ENCODE data around the gene MPC1. TPM values are rescaled to one million over a fixed set of nuclear protein-coding genes. Genes with fewer than 3 reads are reported as not detected.
A peak's percentile ranks its signal among the peaks of the same experiment; 100 is the strongest.

Gene MPC1
- total and polyA plus RNA-seq, 7 experiments from 2014 or later, result 18.5 to 64.2 (median 30.7) TPM

GRCh38 chr6:166333172-166333995, 49.4 kb downstream of the MPC1 start:
- no peak overlapping the region for H3K27ac ChIP-seq (ENCODE audit: low read depth, low read length)
- intact Hi-C loops (cut with micrococcal nuclease), result loop anchor here in 1 of 2 donors (1.0 to 2.0 kb wide), 2 partner anchors 9 to 49 kb away; partner anchors contain the start of genes MPC1 and SFT2D1
- peak in 7 of 9 donors; percentile 31 to 59 (median 46) for DNase-seq

GRCh38 chr6:166331503-166332415, 51.0 kb downstream of the MPC1 start:
- peaks cover 26 to 38% of the 10 kb centered on the region in 2 donors for H3K4me1 ChIP-seq (ENCODE audit: control insufficient read depth in 2 of 2, insufficient read depth in 2 of 2, low read length in 2 of 2)
- H3K4me1 Mint-ChIP-seq, result peaks cover 34 to 65% (median 54%) of the 10 kb centered on the region in 7 donors
- H3K27ac Mint-ChIP-seq, result no peak overlapping the region
- ATAC-seq (no peak), DNase-seq (no peak)
- no peaks in the 10 kb centered on the region for H3K27me3 ChIP-seq (ENCODE audit: control insufficient read depth in 2 of 2, insufficient read depth in 2 of 2, low read length in 2 of 2)
- H3K36me3 ChIP-seq (ENCODE audit: control insufficient read depth in 2 of 3, insufficient read depth in 3 of 3, low read length in 3 of 3), result peaks cover 0 to 34% (median 0%) of the 10 kb centered on the region in 3 experiments
- H3K4me3 ChIP-seq (ENCODE audit: low read length), result no peak overlapping the region
- ChIA-PET CTCF (interaction anchor here (0.6 kb wide), 1 partner anchor 50 kb away, joined by 4 read pairs; no protein-coding TSS in a partner anchor), POLR2A (no interaction called here)
- H3K27me3 Mint-ChIP-seq, result no peaks in the 10 kb centered on the region
- H3K27ac ChIP-seq (ENCODE audit: low read depth, low read length), result no peak overlapping the region
- no peaks in the 10 kb centered on the region for H3K9me3 ChIP-seq (ENCODE audit: control insufficient read depth in 2 of 3, low read length in 3 of 3)
- intact Hi-C loops (cut with micrococcal nuclease), result loop anchor here in 1 of 2 donors (2.0 kb wide), 1 partner anchor 51 kb away; the partner anchor contains the start of gene MPC1
- H3K9me3 Mint-ChIP-seq, result no peaks in the 10 kb centered on the region
- peak overlapping the region in 3 of 10 donors; percentile 63 to 75 (median 66) for H3K4me3 Mint-ChIP-seq
- H3K36me3 Mint-ChIP-seq, result peaks cover 7 to 36% (median 23%) of the 10 kb centered on the region in 5 donors

More at GRCh38 chr6:166333172-166333995, 49.4 kb downstream of the MPC1 start:
- ATAC-seq, result peak; percentile 86
- H3K4me1 Mint-ChIP-seq, result peaks cover 38 to 63% (median 55%) of the 10 kb centered on the region in 7 donors
- H3K4me3 Mint-ChIP-seq, result peak overlapping the region; percentile 39 to 81 (median 68)
- ChIA-PET POLR2A (interaction anchor here (0.6 kb wide), 1 partner anchor 72 kb away, joined by 3 read pairs; no protein-coding TSS in a partner anchor), CTCF (no interaction called here)
- peaks cover 31 to 40% of the 10 kb centered on the region in 2 donors for H3K4me1 ChIP-seq (ENCODE audit: control insufficient read depth in 2 of 2, insufficient read depth in 2 of 2, low read length in 2 of 2)
- no peaks in the 10 kb centered on the region for H3K9me3 ChIP-seq (ENCODE audit: control insufficient read depth in 2 of 3, low read length in 3 of 3)
- H3K9me3 Mint-ChIP-seq, result no peaks in the 10 kb centered on the region
- peak overlapping the region; percentile 15 for H3K4me3 ChIP-seq (ENCODE audit: low read length)
- H3K27me3 Mint-ChIP-seq, result no peaks in the 10 kb centered on the region
- H3K27ac Mint-ChIP-seq, result peak overlapping the region in 8 of 9 donors; percentile 13 to 73 (median 44)
- H3K27me3 ChIP-seq (ENCODE audit: control insufficient read depth in 2 of 2, insufficient read depth in 2 of 2, low read length in 2 of 2), result no peaks in the 10 kb centered on the region
- H3K36me3 Mint-ChIP-seq, result peaks cover 12 to 41% (median 23%) of the 10 kb centered on the region in 5 donors
- peaks cover 0 to 35% (median 0%) of the 10 kb centered on the region in 3 experiments for H3K36me3 ChIP-seq (ENCODE audit: control insufficient read depth in 2 of 3, insufficient read depth in 3 of 3, low read length in 3 of 3)

DNA sequence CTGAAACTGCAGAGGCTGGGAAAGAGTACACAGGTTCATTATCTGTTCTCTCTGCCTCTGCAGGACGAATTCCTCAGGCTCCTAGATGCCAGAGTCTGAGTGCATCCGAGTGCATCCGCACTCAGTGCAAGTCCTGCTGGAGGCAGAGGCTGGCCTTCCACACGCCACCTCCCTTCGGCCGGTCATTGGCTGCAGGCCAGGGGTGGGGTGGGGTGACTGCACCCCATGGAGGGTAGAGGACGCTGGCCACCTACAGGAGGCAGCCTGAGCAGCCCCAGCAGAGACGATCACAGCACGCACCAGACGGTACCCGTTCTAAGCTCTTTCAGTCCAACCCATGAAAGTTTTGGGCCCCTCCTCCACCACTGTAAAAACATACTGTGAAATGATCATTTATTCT, 52.1 kb downstream of the MPC1 start:
- Mint-ChIP-seq H3K4me3 (no peak overlapping the region), H3K4me1 (peaks cover 34 to 68% (median 46%) of the 10 kb centered on the region in 7 donors), H3K36me3 (peaks cover 7 to 42% (median 27%) of the 10 kb centered on the region in 5 donors), H3K27ac (no peak overlapping the region), H3K9me3 (no peaks in the 10 kb centered on the region), H3K27me3 (no peaks in the 10 kb centered on the region)
- Histone ChIP-seq H3K27ac (ENCODE audit: low read depth, low read length) (no peak overlapping the region), H3K36me3 (ENCODE audit: control insufficient read depth in 2 of 3, insufficient read depth in 3 of 3, low read length in 3 of 3) (peaks cover 0 to 36% (median 1%) of the 10 kb centered on the region in 3 experiments), H3K27me3 (ENCODE audit: control insufficient read depth in 2 of 2, insufficient read depth in 2 of 2, low read length in 2 of 2) (no peaks in the 10 kb centered on the region), H3K9me3 (ENCODE audit: control insufficient read depth in 2 of 3, low read length in 3 of 3) (no peaks in the 10 kb centered on the region), H3K4me3 (ENCODE audit: low read length) (no peak overlapping the region), H3K4me1 (ENCODE audit: control insufficient read depth in 2 of 2, insufficient read depth in 2 of 2, low read length in 2 of 2) (peaks cover 26 to 33% of the 10 kb centered on the region in 2 donors)
- intact Hi-C loops (cut with micrococcal nuclease), result no loop called here
- CTCF ChIA-PET, result no interaction called here
- ATAC-seq (no peak), DNase-seq (no peak)
- POLR2A ChIA-PET, result no interaction called here

- Mint-ChIP-seq H3K9me3 (no peaks in the 10 kb centered on the region), H3K4me1 (peaks cover 3 to 23% (median 5%) of the 10 kb centered on the region in 7 donors)
- ATAC-seq, result peak; percentile 31
These were observed 57.2 kb downstream of the MPC1 start for GRCh38 chr6:166325383-166326042.

DNA sequence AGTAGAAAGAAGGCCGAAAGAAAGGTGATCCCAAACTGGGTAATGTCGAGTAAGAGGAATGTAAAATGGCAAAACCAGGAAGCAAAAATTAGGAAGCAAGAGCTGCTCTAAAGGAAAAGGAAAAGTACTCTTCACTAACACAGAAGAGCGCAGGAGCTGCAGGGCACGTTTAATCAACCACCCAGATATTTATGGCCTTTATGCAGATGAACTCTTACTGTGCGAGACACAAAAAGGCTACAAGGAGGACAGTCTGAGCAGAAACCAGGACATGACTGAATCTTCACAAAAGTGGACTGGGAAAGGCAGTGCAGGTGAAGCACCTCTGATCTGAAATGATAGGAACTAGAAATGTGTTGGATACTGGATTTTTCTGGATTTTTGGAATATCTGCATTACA, 59.3 kb downstream of the MPC1 start:
- intact Hi-C loops (cut with micrococcal nuclease), result no loop called here
- H3K4me3 ChIP-seq (ENCODE audit: low read length), result no peak overlapping the region
- DNase-seq, result no peak
- no peaks in the 10 kb centered on the region for H3K27me3 ChIP-seq (ENCODE audit: control insufficient read depth in 2 of 2, insufficient read depth in 2 of 2, low read length in 2 of 2)
- H3K4me3 Mint-ChIP-seq, result no peak overlapping the region
- no peaks in the 10 kb centered on the region for H3K4me1 ChIP-seq (ENCODE audit: control insufficient read depth in 2 of 2, insufficient read depth in 2 of 2, low read length in 2 of 2)
- peaks cover 0 to 33% (median 18%) of the 10 kb centered on the region in 5 donors for H3K36me3 Mint-ChIP-seq
- H3K27me3 Mint-ChIP-seq, result no peaks in the 10 kb centered on the region
- POLR2A ChIA-PET, result no interaction called here
- no peak overlapping the region for H3K27ac ChIP-seq (ENCODE audit: low read depth, low read length)
- H3K36me3 ChIP-seq (ENCODE audit: control insufficient read depth in 2 of 3, insufficient read depth in 3 of 3, low read length in 3 of 3), result peaks cover 4 to 43% (median 6%) of the 10 kb centered on the region in 3 experiments
- peak overlapping the region in 2 of 9 donors; percentile 5 to 80 for H3K27ac Mint-ChIP-seq
- H3K4me1 Mint-ChIP-seq, result peaks cover 0 to 14% (median 0%) of the 10 kb centered on the region in 7 donors
- CTCF ChIA-PET, result no interaction called here
- H3K9me3 ChIP-seq (ENCODE audit: control insufficient read depth in 2 of 3, low read length in 3 of 3), result no peaks in the 10 kb centered on the region
- H3K9me3 Mint-ChIP-seq, result no peaks in the 10 kb centered on the region
- no peak for ATAC-seq

More at GRCh38 chr6:166325383-166326042, 57.2 kb downstream of the MPC1 start:
- peaks cover 0 to 41% (median 19%) of the 10 kb centered on the region in 5 donors for H3K36me3 Mint-ChIP-seq
- no peak overlapping the region for H3K27ac Mint-ChIP-seq
- intact Hi-C loops (cut with micrococcal nuclease), result no loop called here
- no peaks in the 10 kb centered on the region for H3K27me3 Mint-ChIP-seq
- no peaks in the 10 kb centered on the region for H3K4me1 ChIP-seq (ENCODE audit: control insufficient read depth in 2 of 2, insufficient read depth in 2 of 2, low read length in 2 of 2)
- ChIA-PET POLR2A (interaction anchor here (0.6 kb wide), 1 partner anchor 11 kb away, joined by 3 read pairs; no protein-coding TSS in a partner anchor), CTCF (interaction anchor here (0.6 kb wide), 1 partner anchor 72 kb away, joined by 4 read pairs; no protein-coding TSS in a partner anchor)
- H3K9me3 ChIP-seq (ENCODE audit: control insufficient read depth in 2 of 3, low read length in 3 of 3), result no peaks in the 10 kb centered on the region
- no peak for DNase-seq
- no peak overlapping the region for H3K4me3 Mint-ChIP-seq
- H3K36me3 ChIP-seq (ENCODE audit: control insufficient read depth in 2 of 3, insufficient read depth in 3 of 3, low read length in 3 of 3), result peaks cover 4 to 53% (median 6%) of the 10 kb centered on the region in 3 experiments
- H3K27ac ChIP-seq (ENCODE audit: low read depth, low read length), result no peak overlapping the region
- no peaks in the 10 kb centered on the region for H3K27me3 ChIP-seq (ENCODE audit: control insufficient read depth in 2 of 2, insufficient read depth in 2 of 2, low read length in 2 of 2)
- no peak overlapping the region for H3K4me3 ChIP-seq (ENCODE audit: low read length)

All from naive thymus-derived CD4-positive, alpha-beta T cell (primary cell).